Psoas muscle (tissue), 8 donors: ENCODE results near the gene OR10H5. TPM values are rescaled to one million over a fixed set of nuclear protein-coding genes. Genes with fewer than 3 reads are reported as not detected.

Source experiments
- ATAC-seq, 4 donors: fragments of 200-7000 bp; cut with Tn5 transposase; one replicate each; pipeline ENCODE4 v1.9.1; 2020; ENCODE audit warnings: moderate library complexity in 3 of 4, mild to moderate bottlenecking in 2 of 4
- DNase-seq, 2 donors: peaks; one replicate each; pipeline ENCODE4 v3.0.0-alpha.2; 2020
- H3K27ac ChIP-seq: fragments of 200-600 bp; one replicate; pipeline ENCODE4 v1.8.0; 2022
- H3K27me3 ChIP-seq, 3 donors: fragments of 200-600 bp in 1 of 3; one replicate each; pipeline versions ENCODE4 v1.6.1 to v1.8.0; 2013 to 2022; ENCODE audit warnings: low read length in 2 of 3, mild to moderate bottlenecking in 2 of 3, moderate library complexity in 1 of 3; ENCODE audit not compliant: insufficient read depth in 3 of 3
- H3K36me3 ChIP-seq, 2 donors: fragments of 200-600 bp in 1 of 2; one replicate each; pipeline versions ENCODE4 v1.6.1 to v1.8.0; 2013 to 2022; ENCODE audit warnings: low read depth in 1 of 2, mild to moderate bottlenecking in 1 of 2, moderate library complexity in 1 of 2; ENCODE audit not compliant: insufficient read depth in 1 of 2
- H3K4me1 ChIP-seq: fragments of 200-600 bp; one replicate; pipeline ENCODE4 v1.8.0; 2022
- H3K4me3 ChIP-seq: fragments of 200-600 bp; one replicate; pipeline ENCODE4 v1.8.0; 2022; ENCODE audit warnings: mild to moderate bottlenecking
- H3K9me3 ChIP-seq: fragments of 200-600 bp; one replicate; pipeline ENCODE4 v1.8.0; 2022
- CTCF ChIP-seq: fragments of 200-600 bp; IDR thresholded peaks from one replicate; pipeline ENCODE4 v1.8.0; 2022; ENCODE audit warnings: antibody characterized with exemption
- WGBS, 3 donors: extraction: QIAGEN DNeasy Blood & Tissue Kit; methylation state at CpG; one replicate each; pipeline versions ENCODE4 v1.1.6 to v1.1.7; 2013; 5-methylcytosine and 5-hydroxymethylcytosine counted together
- intact Hi-C, 2 donors: fragments of 100-400 bp; cut with DNase I; formaldehyde crosslinking; loops; one replicate each; pipeline versions ENCODE4 v1.11.0 to v1.14.2; 2022
- long read RNA-seq, 2 donors: library from polyadenylated mRNA; unstranded; transcript quantifications; one replicate each; pipeline ENCODE4 v2.0.0, GENCODE V29; 2021
- polyA plus RNA-seq, 3 donors: library from polyadenylated mRNA; stranded (reverse); fragments of 200-250 nt; gene quantifications; one replicate each; pipeline ENCODE4 v1.2.3, GENCODE V29; 2013
- total RNA-seq, 4 donors: library from RNA; stranded (reverse); fragmentation: NEBNext Ultra II Directional in 2 of 4; extraction: Animal tissue kit (Norgen Biotek cat#: 25700) in 2 of 4; gene quantifications; one replicate each; pipeline versions ENCODE4 v1.2.1 to v1.2.4, GENCODE V29; 2021 to 2023
- donor health status: healthy with polysubstance abuse.
- donor health status: DM: no; HTN: no; CAD: no; lungs with moderate emphysema.
- donor health status: Bipolar disorder and iron deficiency.
- donor health status: healthy.
- donor health status: DM: yes; HTN: yes; CAD: no.
- donor health status: DM: no; HTN: no; CAD: no.
- donor health status: DM: no; HTN: no; CAD: no.
- donor health status: DM: yes; HTN: yes; CAD: no.

OR10H5 gene
- total RNA-seq (not detected), polyA plus RNA-seq (not detected)
- long read RNA-seq, donor 1, result 0 reads
- long read RNA-seq, donor 2, result 0 reads

GRCh38 chr19:15787611-15788155 lies at the start of gene OR10H5:
OR10H5 (plus strand) TSS chr19:15787661; CDS start chr19:15794049, 6,388 bp downstream.
- Histone ChIP-seq H3K36me3 (no peaks in the 10 kb centered on the region), H3K27ac (no peak within 1 kb of the TSS), H3K4me3 (no peak within 1 kb of the TSS), H3K4me1 (no peaks in the 10 kb centered on the region), H3K27me3 (peaks cover 0 to 2% (median 0%) of the 10 kb centered on the region in 3 donors), H3K9me3 (no peaks in the 10 kb centered on the region)
- ATAC-seq, result no peak
- TF ChIP-seq CTCF, result no peak
- DNase-seq, result no peak
- intact Hi-C loops, result no loop called here
- 54 to 63% (median 62%) methylated on average over 6 of the region's 6 CpGs for WGBS, 3 donors

DNA sequence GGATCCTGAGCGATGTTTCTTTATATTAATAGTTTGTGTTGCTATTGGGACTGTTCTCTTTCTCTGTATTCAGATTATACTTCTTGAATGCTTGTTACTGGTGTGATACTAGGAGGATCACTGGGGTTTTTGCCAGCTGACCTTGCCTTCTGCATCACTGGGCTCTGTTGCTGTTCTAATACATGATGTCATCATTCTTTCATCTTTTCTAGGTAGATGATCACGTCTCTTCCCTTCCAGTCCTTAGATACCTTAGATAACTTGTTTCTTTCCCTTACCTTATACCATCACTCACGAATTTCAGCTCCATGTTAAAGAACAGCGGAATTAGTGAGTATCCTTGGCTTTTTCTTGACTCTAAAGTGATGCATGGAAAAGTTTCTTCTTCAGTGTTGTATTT lies 49.7 kb upstream of the OR10H5 start, which contains the start of gene OR10H3:
Gene OR10H3, plus strand, starts transcription at position 264 of the 400 bp plus-strand sequence. CDS start 3,408 bp downstream, outside the sequence.
- no peak for ATAC-seq

DNA sequence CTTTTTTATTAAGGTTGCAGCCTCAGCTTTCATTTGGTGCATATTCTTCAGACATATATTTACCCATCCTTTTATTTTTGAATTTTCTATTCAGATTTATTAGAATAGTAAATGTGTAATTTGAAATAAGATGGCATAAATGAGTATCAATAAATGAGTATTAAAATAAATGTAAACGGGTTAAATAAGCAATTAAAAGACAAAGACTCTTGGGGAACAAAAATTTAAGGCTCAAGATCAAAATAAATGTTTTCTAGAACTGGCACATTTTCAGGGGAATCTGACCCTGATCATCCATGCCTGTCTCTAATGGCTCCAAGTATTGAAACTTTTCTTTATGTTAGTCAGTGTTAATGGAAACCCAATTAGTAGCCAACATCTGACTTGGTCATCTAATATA lies 46.7 kb upstream of the OR10H5 start:
- H3K9me3 ChIP-seq, result peaks cover 9% of the 10 kb centered on the region
- no peak for TF ChIP-seq CTCF
- H3K27ac ChIP-seq, result no peak overlapping the region
- no peaks in the 10 kb centered on the region for H3K36me3 ChIP-seq
- no peak overlapping the region for H3K4me3 ChIP-seq
- intact Hi-C loops, result no loop called here
- no peak for ATAC-seq
- DNase-seq, result no peak
- 60 to 71% (median 70%) methylated on average over 1 of the region's 1 CpG for WGBS, 3 donors
- no peaks in the 10 kb centered on the region for H3K27me3 ChIP-seq
- no peaks in the 10 kb centered on the region for H3K4me1 ChIP-seq

More for the DNA sequence above, 49.7 kb upstream of the OR10H5 start, which contains the start of gene OR10H3:
- DNase-seq, result no peak
- peaks cover 9% of the 10 kb centered on the region for H3K9me3 ChIP-seq
- no peak within 1 kb of the TSS for H3K27ac ChIP-seq
- no peak within 1 kb of the TSS for H3K4me3 ChIP-seq
- 51 to 67% (median 57%) methylated on average over 4 of the region's 4 CpGs for WGBS, 3 donors
- no peaks in the 10 kb centered on the region for H3K27me3 ChIP-seq
- no peaks in the 10 kb centered on the region for H3K4me1 ChIP-seq
- no peak for TF ChIP-seq CTCF
- intact Hi-C loops, result no loop called here
- no peaks in the 10 kb centered on the region for H3K36me3 ChIP-seq

DNA sequence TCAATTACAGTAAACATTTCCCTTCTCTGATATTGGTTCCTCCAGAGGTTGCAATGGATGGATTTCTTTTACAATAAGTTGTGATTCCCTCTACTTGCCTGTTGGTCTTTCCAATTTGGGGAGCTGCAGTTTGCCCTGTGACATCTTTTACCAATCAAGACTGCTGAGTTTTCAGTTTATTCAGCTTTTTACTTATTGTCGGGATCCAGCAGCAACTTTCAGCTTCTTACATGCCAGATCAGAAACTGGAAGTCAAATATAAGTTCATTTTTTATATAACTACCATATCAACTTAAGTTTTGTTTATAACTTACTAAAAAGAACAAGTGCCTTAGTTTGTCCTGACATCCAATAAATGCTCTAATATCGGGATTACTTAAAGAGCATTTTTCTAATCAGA lies 39.2 kb upstream of the OR10H5 start:
- no peak for TF ChIP-seq CTCF

GRCh38 chr19:15758379-15758778 lies 29.1 kb upstream of the OR10H5 start:
- peaks cover 0 to 6% (median 3%) of the 10 kb centered on the region in 3 donors for H3K27me3 ChIP-seq
- no peak for ATAC-seq
- 55 to 76% (median 59%) methylated on average over 2 of the region's 2 CpGs for WGBS, 3 donors

More for the DNA sequence above, 39.2 kb upstream of the OR10H5 start:
- no peak overlapping the region for H3K27ac ChIP-seq
- no peaks in the 10 kb centered on the region for H3K4me1 ChIP-seq
- 76 to 86% (median 79%) methylated on average over 2 of the region's 2 CpGs for WGBS, 3 donors
- ATAC-seq (no peak), DNase-seq (no peak)
- no peaks in the 10 kb centered on the region for H3K36me3 ChIP-seq
- H3K4me3 ChIP-seq, result no peak overlapping the region
- peaks cover 0 to 3% (median 2%) of the 10 kb centered on the region in 3 donors for H3K27me3 ChIP-seq
- no peaks in the 10 kb centered on the region for H3K9me3 ChIP-seq
- intact Hi-C loops, result no loop called here

More at GRCh38 chr19:15758379-15758778, 29.1 kb upstream of the OR10H5 start:
- DNase-seq, result no peak
- intact Hi-C loops, result no loop called here
- Histone ChIP-seq H3K4me1 (no peaks in the 10 kb centered on the region), H3K9me3 (no peaks in the 10 kb centered on the region), H3K36me3 (no peaks in the 10 kb centered on the region), H3K27ac (no peak overlapping the region), H3K4me3 (no peak overlapping the region)
- no peak for TF ChIP-seq CTCF
